H1 (cell line): ENCODE measurements around the gene RREB1. TPM values are rescaled to one million over a fixed set of nuclear protein-coding genes. Genes with fewer than 3 reads are reported as not detected.

Experiments
- CTCF ChIA-PET: fragments of 300-600 bp; sonication (Branson Sonifier 250); formaldehyde crosslinking; loops from one replicate; lab custom pipeline; 2021; ENCODE audit not compliant: partially characterized antibody; lab: Charles Lee
- POLR2A ChIA-PET: fragments of 300-600 bp; sonication (Branson Sonifier 250); formaldehyde crosslinking; loops from one replicate; lab custom pipeline; 2021; ENCODE audit warnings: inconsistent platforms; ENCODE audit not compliant: partially characterized antibody; lab: Charles Lee
- DNase-seq, 2 experiments: peaks; one replicate each; pipeline versions ENCODE4 v3.0.0 to v3.0.0-alpha.2; 2010 to 2022; ENCODE audit warnings: low spot score in 2 of 2, low read depth in 1 of 2, mixed read lengths in 1 of 2
- FAIRE-seq: peaks from 2 replicates; lab custom pipeline; 2011; peaks lifted over from hg19 to GRCh38; lab: Jason Lieb, UNC
- H2AFZ ChIP-seq: 2 replicates; pipeline ENCODE4 v1.8.1; 2012; ENCODE audit warnings: low read length, inconsistent platforms
- H2AK5ac ChIP-seq: 2 replicates; pipeline ENCODE4 v1.6.1; 2013; ENCODE audit warnings: low read depth, low read length
- H2BK120ac ChIP-seq: replicated peaks from 2 replicates; pipeline ENCODE3; 2013; ENCODE audit warnings: low read depth, low read length, inconsistent platforms
- H2BK12ac ChIP-seq: 2 replicates; pipeline ENCODE4 v1.6.1; 2013; ENCODE audit warnings: low read depth, low read length
- H2BK15ac ChIP-seq: 2 replicates; pipeline ENCODE4 v1.6.1; 2013; ENCODE audit warnings: low read length
- H2BK20ac ChIP-seq: 2 replicates; pipeline ENCODE4 v1.6.1; 2013; ENCODE audit warnings: low read length
- H2BK5ac ChIP-seq: 2 replicates; pipeline ENCODE4 v1.6.1; 2013; ENCODE audit warnings: low read depth, low read length
- H3K14ac ChIP-seq: 2 replicates; pipeline ENCODE4 v1.6.1; 2013; ENCODE audit warnings: inconsistent platforms; ENCODE audit not compliant: insufficient read length
- H3K18ac ChIP-seq: 2 replicates; pipeline ENCODE4 v1.6.1; 2013; ENCODE audit warnings: low read length; ENCODE audit errors: extremely low read depth
- H3K23ac ChIP-seq: 2 replicates; pipeline ENCODE4 v1.6.1; 2013; ENCODE audit warnings: inconsistent platforms; ENCODE audit not compliant: insufficient read length
- H3K23me2 ChIP-seq: 2 replicates; pipeline ENCODE4 v1.6.1; 2013; ENCODE audit warnings: low read depth, low read length
- H3K27ac ChIP-seq: 2 replicates; pipeline ENCODE4 v1.6.1; 2011; ENCODE audit warnings: low read depth, low read length, inconsistent platforms
- H3K27me3 ChIP-seq, 4 experiments: replicated peaks in 1 of 4; 1 replicate in 1 of 4; 2 replicates in 3 of 4; pipeline versions ENCODE4 v1.6.1 to v1.8.1; 2011 to 2013; ENCODE audit warnings: low read length in 3 of 4, mild to moderate bottlenecking in 3 of 4, inconsistent platforms in 2 of 4, mixed read lengths in 2 of 4, moderate library complexity in 1 of 4; ENCODE audit not compliant: control insufficient read depth in 3 of 4, insufficient read depth in 3 of 4; ENCODE audit errors: extremely low read depth in 1 of 4
- H3K36me3 ChIP-seq, 4 experiments: 2 replicates each; pipeline versions ENCODE4 v1.6.1 to v1.8.1; 2011 to 2013; ENCODE audit warnings: mild to moderate bottlenecking in 4 of 4, low read length in 3 of 4, moderate library complexity in 2 of 4, control low read depth in 1 of 4, inconsistent platforms in 1 of 4; ENCODE audit not compliant: insufficient read depth in 4 of 4, control insufficient read depth in 2 of 4
- H3K4ac ChIP-seq: replicated peaks from 2 replicates; pipeline ENCODE3; 2013; ENCODE audit warnings: low read length, low read depth, mixed read lengths, inconsistent platforms; ENCODE audit not compliant: insufficient read length
- H3K4me1 ChIP-seq, 4 experiments: replicated peaks in 1 of 4; 1 replicate in 1 of 4; 2 replicates in 3 of 4; pipeline versions ENCODE4 v1.6.1 to v1.8.1; 2011 to 2013; ENCODE audit warnings: low read length in 3 of 4, inconsistent platforms in 2 of 4, mixed read lengths in 1 of 4; ENCODE audit not compliant: insufficient read depth in 4 of 4, control insufficient read depth in 3 of 4
- H3K4me2 ChIP-seq, 2 experiments: 2 replicates each; pipeline versions ENCODE4 v1.6.1 to v1.8.1; 2011 to 2013; ENCODE audit warnings: low read depth in 2 of 2, low read length in 2 of 2, control low read depth in 1 of 2, inconsistent platforms in 1 of 2, mild to moderate bottlenecking in 1 of 2; ENCODE audit not compliant: insufficient read depth in 1 of 2
- H3K4me3 ChIP-seq, 4 experiments: fragments of 200-600, 300-600 bp in 1 of 4; sonication (generic), shearing (Covaris generic), sonication (Bioruptor Twin) in 1 of 4; 2 replicates each; pipeline versions ENCODE4 v1.5.1 to v1.8.1; 2011 to 2016; ENCODE audit warnings: low read length in 4 of 4, low read depth in 3 of 4, control low read depth in 2 of 4, inconsistent platforms in 2 of 4, mild to moderate bottlenecking in 2 of 4, mixed read lengths in 1 of 4, moderate library complexity in 1 of 4; ENCODE audit not compliant: insufficient read depth in 2 of 4; ENCODE audit errors: extremely low read depth in 1 of 4
- H3K56ac ChIP-seq: replicated peaks from 2 replicates; pipeline ENCODE3; 2013; ENCODE audit warnings: low read depth, mild to moderate bottlenecking, mixed read lengths, low read length, inconsistent platforms; ENCODE audit not compliant: insufficient read length
- H3K79me1 ChIP-seq: 2 replicates; pipeline ENCODE4 v1.6.1; 2013; ENCODE audit warnings: low read depth, low read length, control low read depth
- H3K79me2 ChIP-seq, 2 experiments: 2 replicates each; pipeline versions ENCODE4 v1.6.1 to v1.8.1; 2012 to 2013; ENCODE audit warnings: low read length in 2 of 2, mild to moderate bottlenecking in 2 of 2, inconsistent platforms in 1 of 2; ENCODE audit not compliant: insufficient read depth in 2 of 2, control insufficient read depth in 1 of 2
- H3K9ac ChIP-seq, 4 experiments: replicated peaks in 1 of 4; 1 replicate in 1 of 4; 2 replicates in 3 of 4; pipeline versions ENCODE4 v1.6.1 to v1.8.1; 2011 to 2013; ENCODE audit warnings: low read depth in 3 of 4, low read length in 3 of 4, control low read depth in 2 of 4, mild to moderate bottlenecking in 2 of 4, moderate library complexity in 2 of 4, inconsistent platforms in 1 of 4; ENCODE audit errors: extremely low read depth in 1 of 4
- H3K9me3 ChIP-seq, 2 experiments: 2 replicates each; pipeline versions ENCODE4 v1.6.1 to v1.8.1; 2012 to 2013; ENCODE audit warnings: mild to moderate bottlenecking in 2 of 2, moderate library complexity in 2 of 2, control low read depth in 1 of 2, inconsistent platforms in 1 of 2, low read depth in 1 of 2, low read length in 1 of 2, mixed read lengths in 1 of 2; ENCODE audit not compliant: insufficient read depth in 2 of 2
- H4K20me1 ChIP-seq, 2 experiments: replicated peaks in 1 of 2; 2 replicates each; pipeline versions ENCODE3 to v1.8.1; 2011 to 2013; ENCODE audit warnings: inconsistent platforms in 2 of 2, low read length in 2 of 2, mild to moderate bottlenecking in 1 of 2; ENCODE audit not compliant: insufficient read depth in 2 of 2, control insufficient read depth in 1 of 2
- H4K5ac ChIP-seq: 2 replicates; pipeline ENCODE4 v1.6.1; 2013; ENCODE audit warnings: low read length, low read depth, mixed read lengths, inconsistent platforms; ENCODE audit not compliant: insufficient read length
- H4K8ac ChIP-seq: 2 replicates; pipeline ENCODE4 v1.8.0; 2013; ENCODE audit warnings: mild to moderate bottlenecking, moderate library complexity, low read length, inconsistent platforms; ENCODE audit not compliant: insufficient read depth; ENCODE audit errors: extremely low read depth
- H4K91ac ChIP-seq: replicated peaks from 2 replicates; pipeline ENCODE3; 2013; ENCODE audit warnings: low read length, mixed read lengths, inconsistent platforms; ENCODE audit not compliant: insufficient read length
- CREB1 ChIP-seq: IDR thresholded peaks from 2 replicates; pipeline ENCODE4 v1.6.1; 2012; ENCODE audit warnings: inconsistent platforms
- TEAD4 ChIP-seq: IDR thresholded peaks from 2 replicates; pipeline ENCODE4 v1.6.1; 2012; ENCODE audit warnings: low read depth, low read length, inconsistent platforms, mixed read lengths
- WGBS, 2 experiments: shearing (Covaris generic) in 1 of 2; methylation state at CpG; one replicate each; pipeline versions ENCODE4 v1.1.6 to v1.1.7; 2013 to 2015; ENCODE audit warnings: low lambda C conversion rate in 2 of 2, mixed read lengths in 2 of 2, inconsistent platforms in 1 of 2, low coverage in 1 of 2, missing lambda C conversion rate in 1 of 2; ENCODE audit not compliant: insufficient replicate concordance in 2 of 2, insufficient coverage in 1 of 2, insufficient read length in 1 of 2; ENCODE audit errors: extremely low coverage in 1 of 2, missing lambda C conversion rate in 1 of 2; 5-methylcytosine and 5-hydroxymethylcytosine counted together
- polyA plus RNA-seq, 7 experiments: library from polyadenylated mRNA; depleted of rRNA in 3 of 7; stranded (reverse) in 5 of 7; unstranded in 2 of 7; fragments of >200 nt in 5 of 7; fragments of 200-250 nt in 2 of 7; gene quantifications; 1 replicate in 5 of 7; 2 replicates in 1 of 7; 4 replicates in 1 of 7; pipeline versions ENCODE4 v1.2.1 to v1.2.3, GENCODE V29; 2011 to 2013; ENCODE audit warnings: missing spikeins in 2 of 7, mixed read lengths in 2 of 7
- total RNA-seq: library from RNA; stranded (reverse); fragmentation: NEBNext Ultra II Directional; extraction: Animal tissue kit (Norgen Biotek cat#: 25700); gene quantifications from 2 replicates; pipeline ENCODE4 v1.2.1, GENCODE V29; 2021

The RREB1 gene
- total and polyA plus RNA-seq, 2 of the 8 experiments (the other 6 are each of a cell fraction or from before 2014, with no cell fraction given) = 3.9 to 34.7 TPM

DNA sequence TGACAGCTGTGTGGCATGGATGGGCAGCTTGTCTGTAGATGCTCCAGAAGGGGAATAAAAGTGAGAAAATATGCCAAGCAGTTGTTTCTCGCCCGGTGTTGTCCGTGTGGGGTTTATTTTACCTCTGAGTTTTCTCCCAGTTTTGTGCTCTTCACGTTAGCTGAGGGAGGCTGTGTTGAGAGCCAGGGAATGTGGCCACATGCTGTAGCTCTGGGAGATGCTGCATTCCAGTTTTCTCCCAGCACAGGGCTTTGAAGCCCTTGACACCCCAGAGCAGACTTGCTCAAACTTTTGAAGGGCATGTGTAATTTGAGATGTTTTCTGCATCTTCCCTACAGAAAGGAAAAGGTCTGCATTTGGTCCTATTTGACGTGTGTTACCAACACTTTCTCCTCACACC lies 67.7 kb downstream of the RREB1 start:
- Histone ChIP-seq H3K56ac (no peak overlapping the region), H3K4me1 (peaks cover 0 to 20% (median 16%) of the 10 kb centered on the region in 4 experiments), H3K4ac (no peak overlapping the region), H3K23me2 (no peaks in the 10 kb centered on the region; the same call in 1 of the 2 replicates), H2BK12ac (no peak overlapping the region), H3K9ac (no peak overlapping the region), H2BK5ac (no peak overlapping the region), H3K23ac (no peak overlapping the region), H3K27me3 (no peaks in the 10 kb centered on the region), H3K79me2 (peaks cover 0 to 32% of the 10 kb centered on the region in 2 experiments; a peak in 2 of 4 replicates), H2AK5ac (no peak overlapping the region), H4K8ac (no peak overlapping the region), H3K27ac (no peak overlapping the region), H2BK20ac (no peak overlapping the region), H3K36me3 (peaks cover 0 to 2% (median 0%) of the 10 kb centered on the region in 4 experiments; a peak in 4 of 8 replicates), H3K18ac (no peak overlapping the region; the same call in 1 of the 2 replicates), H3K9me3 (no peaks in the 10 kb centered on the region), H3K14ac (no peak overlapping the region), H2AFZ (no peak overlapping the region), H3K4me2 (peak overlapping the region in 1 of 2 experiments; percentile 17; a peak in 1 of 4 replicates), H3K4me3 (no peak overlapping the region), H3K79me1 (peaks cover 12% of the 10 kb centered on the region), H4K5ac (no peak overlapping the region), H2BK120ac (no peak overlapping the region), H4K20me1 (peaks cover 0 to 3% of the 10 kb centered on the region in 2 experiments), H2BK15ac (no peak overlapping the region), H4K91ac (no peak overlapping the region)
- FAIRE-seq (no peak), DNase-seq (no peak)
- CTCF ChIA-PET = interaction anchor here (0.7 to 1.4 kb wide), 6 partner anchors 9 to 498 kb away, joined by 3 to 4 read pairs (median 3); no protein-coding TSS in a partner anchor
- POLR2A ChIA-PET = interaction anchor here (0.8 to 1.5 kb wide), 2 partner anchors 24 to 37 kb away, joined by 3 to 4 read pairs; no protein-coding TSS in a partner anchor
- TF ChIP-seq TEAD4 = 0 out of 2 replicates have a peak, but pooled peaks have one; percentile 31
- no peak for TF ChIP-seq CREB1
- 78% methylated on average over 5 of the region's 5 CpGs; no CpG with 5 or more reads in 1 of the 2 experiments for WGBS, 2 experiments
